HG03575 (cell line): ENCODE measurements around the gene DCST2.
A peak's percentile ranks its signal among the peaks of the same experiment; 100 is the strongest.
"Not testable (repeated sequence)": the region's sequence is repeated elsewhere in the genome, so short reads cannot be mapped to it uniquely, and the experiment has no call there.

ENCODE experiments used
- ATAC-seq: cut with Tn5 transposase; IDR thresholded peaks from one replicate; pipeline ENCODE4 v1.9.1; 2021; ENCODE audit not compliant: unreplicated experiment, insufficient number of reproducible peaks, low FRiP score; ENCODE audit errors: extremely low read depth

DCST2 gene

DNA sequence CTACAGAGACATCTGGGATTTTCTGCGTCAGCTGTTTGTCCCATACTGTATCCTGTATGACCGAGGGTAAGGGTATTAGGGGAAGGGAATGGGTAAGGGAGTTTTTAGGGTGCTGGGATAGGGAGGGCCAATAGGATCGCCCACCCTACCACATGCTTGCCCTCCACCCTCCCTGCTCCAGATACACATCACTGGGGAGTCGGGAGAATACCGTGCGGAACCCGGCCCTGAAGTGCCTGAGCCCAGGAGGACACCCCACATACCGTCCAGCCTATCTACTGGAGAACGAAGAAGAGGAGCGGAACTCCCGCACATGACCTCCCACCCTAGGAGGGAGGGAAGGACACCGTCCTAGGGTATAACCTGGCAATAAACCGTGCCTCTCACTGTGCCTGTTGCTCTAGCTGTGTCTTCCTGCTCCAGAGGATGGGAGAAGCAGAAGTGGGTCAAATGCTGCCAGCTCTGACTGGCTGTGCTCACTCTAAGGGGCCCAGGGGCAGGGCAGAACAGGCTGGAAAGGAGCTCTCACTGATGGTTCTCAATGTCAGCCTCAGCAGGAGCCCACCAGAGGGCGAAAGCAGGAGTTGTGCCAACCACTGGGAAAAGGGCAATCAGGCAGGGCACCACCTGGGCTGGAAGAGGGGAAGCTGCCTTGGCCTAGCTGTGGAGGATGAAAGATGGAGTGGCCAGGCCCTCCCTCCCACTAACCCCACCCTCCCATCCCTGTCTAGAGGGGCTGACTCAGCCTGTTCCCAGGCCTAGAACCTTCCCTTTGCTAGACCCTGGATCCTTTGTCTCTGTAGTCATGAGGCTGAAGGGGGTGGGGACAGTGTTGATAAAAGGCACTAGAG, 40.6 kb downstream of the DCST2 start:
- no peak for ATAC-seq

- ATAC-seq = no peak
These were observed 43.3 kb downstream of the DCST2 start for GRCh38 chr1:154990276-154990675.

GRCh38 chr1:154989195-154989860, 44.3 kb downstream of the DCST2 start:
- ATAC-seq = no peak

DNA sequence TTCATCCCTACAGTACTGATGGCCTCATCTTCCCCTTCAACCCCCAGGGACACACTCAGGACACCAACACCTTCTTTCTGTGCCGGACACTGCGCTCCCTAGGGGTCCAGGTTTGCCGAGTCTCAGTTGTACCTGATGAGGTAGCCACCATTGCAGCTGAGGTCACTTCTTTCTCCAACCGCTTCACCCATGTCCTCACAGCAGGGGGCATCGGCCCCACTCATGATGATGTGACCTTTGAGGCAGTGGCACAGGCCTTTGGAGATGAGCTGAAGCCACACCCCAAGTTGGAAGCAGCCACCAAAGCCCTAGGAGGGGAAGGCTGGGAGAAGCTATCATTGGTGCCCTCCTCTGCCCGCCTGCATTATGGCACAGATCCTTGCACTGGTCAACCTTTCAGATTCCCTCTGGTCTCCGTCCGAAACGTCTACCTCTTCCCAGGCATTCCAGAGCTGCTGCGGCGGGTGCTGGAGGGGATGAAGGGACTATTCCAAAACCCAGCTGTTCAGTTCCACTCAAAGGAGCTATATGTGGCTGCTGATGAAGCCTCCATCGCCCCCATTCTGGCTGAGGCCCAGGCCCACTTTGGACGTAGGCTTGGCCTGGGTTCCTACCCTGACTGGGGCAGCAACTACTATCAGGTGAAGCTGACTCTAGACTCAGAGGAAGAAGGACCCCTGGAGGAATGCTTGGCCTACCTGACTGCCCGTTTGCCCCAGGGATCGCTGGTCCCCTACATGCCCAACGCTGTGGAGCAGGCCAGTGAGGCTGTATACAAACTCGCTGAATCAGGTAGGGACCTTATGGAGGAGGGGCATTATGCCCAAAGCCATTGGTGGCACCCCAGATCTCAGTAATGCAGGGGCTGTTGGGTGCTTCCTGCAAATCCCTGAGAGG, 45.3 kb downstream of the DCST2 start:
- no peak for ATAC-seq

GRCh38 chr1:154987326-154987725, 46.3 kb downstream of the DCST2 start:
- ATAC-seq = no peak

DNA sequence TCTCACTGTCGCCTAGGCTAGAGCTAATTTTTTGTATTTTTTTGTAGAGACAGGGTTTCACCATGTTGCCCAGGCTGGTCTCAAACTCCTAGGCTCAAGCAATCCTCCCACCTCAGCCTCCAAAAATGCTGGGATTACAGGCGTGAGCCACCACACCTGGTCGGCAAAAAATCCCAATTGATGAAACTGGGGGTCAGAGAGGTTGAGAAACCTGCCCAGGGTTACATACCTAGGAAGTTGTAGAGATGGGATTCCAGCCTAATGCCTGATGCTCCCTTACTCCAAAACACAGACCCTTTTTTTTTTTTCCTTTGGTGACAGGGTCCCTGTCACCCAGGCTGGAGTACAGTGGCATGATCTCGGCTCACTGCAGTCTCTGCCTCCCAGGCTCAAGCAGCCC, 46.8 kb downstream of the DCST2 start:
- ATAC-seq = not testable (repeated sequence)

- ATAC-seq = no peak
These were observed 49.7 kb downstream of the DCST2 start for GRCh38 chr1:154983776-154984466.

DNA sequence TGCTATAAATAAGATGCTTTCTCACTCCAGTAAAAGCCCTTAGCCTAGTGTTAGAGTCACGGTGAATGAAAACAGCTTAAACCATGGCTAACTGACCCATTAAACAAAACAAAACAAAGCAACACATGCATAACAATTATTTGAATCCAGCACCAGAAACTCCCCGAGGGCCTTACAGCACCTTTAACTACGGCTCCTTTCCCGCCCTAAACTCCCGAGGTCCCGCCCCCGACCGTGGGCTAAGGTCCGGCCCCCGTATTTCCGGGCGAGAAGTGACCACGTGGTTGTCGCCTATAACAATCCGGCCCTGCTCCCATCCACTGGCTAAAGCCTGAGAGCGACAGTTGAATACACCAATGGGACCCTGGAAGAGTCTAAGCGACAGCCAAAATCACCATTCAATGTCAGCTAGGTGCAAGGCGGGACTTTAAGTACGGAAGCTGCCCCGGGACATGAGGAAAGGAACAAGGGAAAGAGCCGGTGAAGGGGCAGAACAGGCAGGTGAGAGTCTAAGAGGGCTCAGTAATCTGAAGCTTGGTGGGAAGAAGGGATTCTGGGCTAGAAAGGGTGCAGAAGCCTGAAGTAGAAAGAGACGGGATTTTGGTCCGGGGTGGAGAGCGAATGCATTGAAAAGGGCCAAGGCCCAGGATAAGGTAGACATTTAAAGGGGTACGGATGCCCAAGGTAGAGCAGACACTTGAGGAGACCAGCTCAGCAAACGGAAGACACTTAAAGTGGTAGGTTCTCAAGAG, 50.5 kb downstream of the DCST2 start, which contains the start of gene FLAD1:
Gene FLAD1 (plus strand): TSS at position 448 of the 752 bp plus-strand sequence. CDS start 351 bp downstream, outside the sequence.
- peak; percentile 70 for ATAC-seq

GRCh38 chr1:154982341-154982740, 51.2 kb downstream of the DCST2 start:
- no peak for ATAC-seq

DNA sequence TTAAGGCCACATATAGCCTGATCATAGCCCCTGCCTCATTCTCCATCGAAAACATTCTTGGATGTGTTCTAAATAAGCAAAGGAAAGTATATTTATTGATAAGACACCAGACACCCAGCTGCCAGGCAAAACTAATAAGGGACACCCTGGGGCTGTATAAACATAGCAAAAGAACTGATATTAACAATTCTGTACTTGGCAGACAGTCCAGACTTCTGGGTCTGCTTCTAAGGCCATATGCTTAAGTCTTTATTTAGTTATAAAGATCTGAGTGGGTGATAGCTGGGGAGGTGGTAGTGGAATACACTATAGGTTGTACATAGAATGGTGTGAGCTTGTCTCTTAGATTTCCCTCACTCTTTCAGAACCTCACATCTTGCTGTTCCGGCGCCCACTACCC, 55.2 kb downstream of the DCST2 start:
- ATAC-seq = no peak

DNA sequence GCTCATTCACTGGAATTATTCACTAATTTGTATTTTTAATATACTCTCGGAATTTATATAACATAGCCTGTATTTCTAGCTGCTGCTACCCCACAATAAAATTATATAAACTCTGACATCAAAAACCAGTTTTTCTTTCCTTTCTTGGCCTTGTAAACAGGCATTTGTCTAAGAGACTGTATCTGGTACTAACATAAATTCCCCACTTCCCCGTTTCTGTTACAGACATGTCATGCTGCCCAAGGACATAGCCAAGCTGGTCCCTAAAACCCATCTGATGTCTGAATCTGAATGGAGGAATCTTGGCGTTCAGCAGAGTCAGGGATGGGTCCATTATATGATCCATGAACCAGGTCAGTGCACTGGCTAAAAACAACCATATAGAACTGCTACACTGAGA, 55.8 kb downstream of the DCST2 start:
- ATAC-seq = not testable (repeated sequence)

- no peak for ATAC-seq
These were observed 58.0 kb downstream of the DCST2 start for GRCh38 chr1:154975409-154976059.

DNA sequence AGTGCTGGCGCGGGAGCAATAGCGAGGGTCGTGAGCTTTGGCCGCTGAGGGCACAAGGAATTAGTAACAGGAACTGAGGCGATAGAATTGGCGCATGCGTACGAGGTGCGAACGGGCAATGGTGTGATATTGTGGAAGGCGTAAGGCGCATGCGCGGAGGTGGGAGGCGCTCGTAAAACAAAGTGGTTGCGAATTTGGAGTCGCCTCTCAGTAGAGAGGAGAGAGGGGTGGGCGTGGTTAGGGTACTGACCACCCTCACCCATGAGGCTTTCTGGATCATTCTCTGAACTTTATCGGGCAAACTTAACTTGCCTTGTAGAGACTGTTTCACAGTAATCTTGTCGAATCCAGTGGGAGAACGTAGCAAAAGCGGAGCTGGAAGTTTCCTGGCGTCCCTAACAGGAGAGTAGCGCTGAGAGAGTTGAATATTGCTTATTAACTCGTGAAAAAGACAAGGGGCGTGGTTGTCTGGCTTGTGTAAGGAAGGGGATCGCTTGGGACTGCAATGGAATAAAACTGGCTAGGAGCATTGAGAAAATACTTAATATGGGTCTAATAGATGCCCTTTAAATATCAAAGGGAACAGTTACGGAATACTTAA, 58.7 kb downstream of the DCST2 start:
- ATAC-seq = peak; percentile 24

DNA sequence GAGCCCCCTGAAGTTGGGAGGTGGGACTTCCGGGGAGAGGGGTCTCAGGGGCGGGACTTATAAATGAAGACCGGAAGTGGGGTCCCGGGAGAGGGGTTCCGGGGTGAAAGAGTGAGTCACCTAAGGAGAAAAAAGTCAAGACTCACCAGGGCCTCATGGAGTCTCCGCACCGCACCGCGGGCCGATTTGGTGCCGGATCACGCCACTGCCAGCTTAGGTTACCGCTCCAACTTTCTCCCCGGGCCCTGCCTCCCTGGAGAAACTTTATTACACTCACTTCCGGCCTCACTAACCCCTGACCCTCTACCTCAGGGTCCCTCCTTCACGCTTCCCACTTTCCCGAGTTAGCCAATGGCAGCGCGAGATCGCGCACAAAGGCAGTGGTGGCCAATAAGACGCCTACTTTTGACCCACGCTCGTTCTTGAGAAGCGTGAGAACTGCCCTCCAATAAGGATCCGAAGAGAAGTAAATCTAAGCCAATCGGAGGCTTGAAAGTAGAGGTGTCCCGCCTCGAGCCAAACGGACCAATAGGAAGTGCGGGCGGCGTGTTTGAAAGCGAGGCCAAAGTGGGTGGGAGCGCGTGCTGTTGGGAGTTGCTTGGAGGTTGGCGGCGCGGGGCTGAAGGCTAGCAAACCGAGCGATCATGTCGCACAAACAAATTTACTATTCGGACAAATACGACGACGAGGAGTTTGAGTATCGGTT, 59.3 kb downstream of the DCST2 start, which contains the start of gene CKS1B:
Gene CKS1B (plus strand): TSS at position 580 of the 706 bp plus-strand sequence. CDS start 65 bp downstream, at position 645.
- peak; percentile 36 for ATAC-seq

- ATAC-seq = no peak
These were observed 60.1 kb downstream of the DCST2 start for GRCh38 chr1:154973344-154974101.
